CD4-positive, alpha-beta T cell treated with Interleukin-6 at 100 ng/mL for 8 hours (primary cell): ENCODE data around the gene LRRK1.
"Not testable (repeated sequence)": the region's sequence is repeated elsewhere in the genome, so short reads cannot be mapped to it uniquely, and the experiment has no call there.

Experiments
- DNase-seq: peaks from one replicate; pipeline ENCODE4 v3.0.0-alpha.2; 2020; ENCODE audit warnings: mixed read lengths, low spot score

The LRRK1 gene

DNA sequence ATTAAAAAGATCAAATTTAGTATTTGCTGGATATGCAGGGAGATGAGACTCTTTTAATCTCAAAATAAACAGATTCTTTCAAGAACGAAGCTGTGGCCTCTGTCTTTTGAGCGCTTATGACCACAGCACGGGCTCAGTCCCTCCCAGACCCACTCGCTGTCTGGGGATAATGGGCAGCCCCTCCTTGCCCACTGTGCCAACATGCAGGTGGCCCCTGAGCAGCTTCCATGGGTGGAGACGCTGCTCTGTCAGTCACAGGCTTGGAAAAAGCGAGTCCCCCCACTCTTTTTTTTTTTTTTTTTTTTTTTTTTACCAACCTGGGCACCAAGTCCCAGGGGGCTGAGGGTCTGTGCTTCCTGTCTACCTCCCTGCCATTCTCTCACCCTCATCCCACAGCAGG is 150.9 kb downstream of the LRRK1 start:
- DNase-seq = no peak

DNA sequence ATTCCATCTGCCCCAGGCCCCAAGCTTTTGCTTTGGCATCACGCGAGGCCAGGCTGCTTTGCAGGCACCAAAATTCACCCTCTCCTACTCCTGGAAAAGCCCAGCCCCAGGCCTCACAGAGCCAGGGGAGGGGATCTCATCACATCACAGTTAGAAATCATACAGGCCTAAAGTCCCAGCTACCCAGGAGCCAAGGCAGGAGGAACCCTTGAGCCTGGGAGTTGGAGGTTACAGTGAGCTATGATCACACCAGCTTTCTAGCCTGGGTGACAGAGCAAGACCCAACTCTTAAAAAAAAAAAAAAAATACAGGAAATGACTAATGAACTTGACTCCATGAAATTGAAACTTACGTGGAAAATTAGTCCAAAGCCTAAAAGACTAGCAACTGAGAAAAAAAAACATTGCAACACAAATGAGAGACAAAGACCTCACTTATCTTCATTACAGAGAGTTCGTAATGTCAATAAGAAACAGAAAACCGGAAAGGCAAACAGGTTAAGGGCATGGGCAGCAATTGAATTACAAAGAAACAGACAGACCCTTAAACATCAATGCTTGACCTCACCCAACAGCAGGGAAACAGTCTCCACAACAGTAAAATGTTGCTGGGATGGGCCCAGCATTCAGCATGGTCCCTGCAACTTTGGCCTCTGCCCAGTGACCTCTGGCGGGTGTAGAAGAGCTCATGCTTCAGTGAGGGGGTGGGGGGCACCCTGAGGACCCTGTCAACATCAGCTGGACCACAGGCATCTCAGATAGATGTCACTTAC is 151.5 kb downstream of the LRRK1 start:
- DNase-seq = no peak

DNA sequence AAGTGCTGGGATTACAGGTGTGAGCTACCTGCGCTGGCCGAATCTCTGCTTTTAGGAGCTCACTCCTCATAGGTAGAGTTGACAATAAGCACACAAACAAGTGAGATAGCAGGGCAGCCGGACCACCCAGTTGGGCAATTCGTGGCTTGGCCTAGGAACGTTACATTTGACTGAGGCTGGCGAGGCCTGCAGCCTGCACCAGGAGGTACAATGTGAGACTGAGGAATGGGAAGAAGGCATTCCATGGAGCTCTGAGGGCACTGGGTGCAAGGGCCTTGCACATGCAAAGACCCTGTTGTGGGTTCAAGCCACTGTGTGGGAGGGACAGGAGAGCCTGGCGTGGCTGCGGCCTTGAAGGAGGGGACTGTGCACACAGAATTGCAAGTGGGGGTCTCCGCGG is 152.5 kb downstream of the LRRK1 start:
- DNase-seq = no peak

DNA sequence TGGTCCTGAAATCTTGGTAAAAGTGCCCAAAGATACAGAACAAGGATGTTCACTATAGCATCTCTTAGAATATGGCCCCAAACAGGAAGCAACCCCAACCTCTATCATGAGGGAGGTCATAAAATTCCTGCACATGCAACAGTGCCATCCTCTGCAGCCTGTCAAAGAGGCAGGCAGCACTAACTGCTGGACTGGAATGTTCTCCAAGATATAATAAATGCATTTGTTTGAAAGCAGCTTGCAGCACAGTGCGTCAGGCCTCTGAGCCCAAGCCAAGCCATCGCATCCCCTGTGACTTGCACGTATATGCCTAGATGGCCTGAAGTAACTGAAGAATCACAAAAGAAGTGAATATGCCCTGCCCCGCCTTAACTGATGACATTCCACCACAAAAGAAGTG is 153.1 kb downstream of the LRRK1 start:
- not testable (repeated sequence) for DNase-seq

DNA sequence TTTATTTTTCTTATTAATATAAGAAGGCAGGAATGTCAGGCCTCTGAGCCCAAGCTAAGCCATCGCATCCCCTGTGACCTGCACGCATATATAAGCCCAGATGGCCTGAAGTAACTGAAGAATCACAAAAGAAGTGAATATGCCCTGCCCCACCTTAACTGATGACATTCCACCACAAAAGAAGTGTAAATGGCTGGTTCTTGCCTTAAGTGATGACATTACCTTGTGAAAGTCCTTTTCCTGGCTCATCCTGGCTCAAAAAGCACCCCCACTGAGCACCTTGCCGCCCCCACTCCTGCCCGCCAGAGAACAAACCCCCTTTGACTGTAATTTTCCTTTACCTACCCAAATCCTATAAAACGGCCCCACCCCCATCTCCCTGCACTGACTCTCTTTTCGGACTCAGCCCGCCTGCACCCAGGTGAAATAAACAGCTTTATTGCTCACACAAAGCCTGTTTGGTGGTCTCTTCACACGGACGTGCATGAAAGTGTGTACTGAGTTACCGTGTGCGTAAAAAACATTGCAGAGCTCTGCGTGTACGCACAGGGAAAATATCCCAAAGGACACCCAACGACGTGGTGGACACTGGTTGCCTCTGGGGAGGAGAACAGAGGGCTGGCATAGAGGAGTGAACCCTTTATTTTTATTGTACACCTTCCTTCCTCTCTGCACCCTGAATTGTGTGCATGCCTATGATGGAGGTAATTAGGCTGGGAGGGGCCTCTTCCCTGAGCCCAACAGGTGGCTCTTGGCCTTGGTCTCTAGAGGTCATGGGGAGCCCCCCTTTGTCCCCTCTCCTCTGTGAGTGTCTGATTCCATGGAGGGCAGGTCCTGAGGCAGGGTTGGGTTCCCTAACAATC is 158.9 kb downstream of the LRRK1 start:
- DNase-seq = not testable (repeated sequence)

DNA sequence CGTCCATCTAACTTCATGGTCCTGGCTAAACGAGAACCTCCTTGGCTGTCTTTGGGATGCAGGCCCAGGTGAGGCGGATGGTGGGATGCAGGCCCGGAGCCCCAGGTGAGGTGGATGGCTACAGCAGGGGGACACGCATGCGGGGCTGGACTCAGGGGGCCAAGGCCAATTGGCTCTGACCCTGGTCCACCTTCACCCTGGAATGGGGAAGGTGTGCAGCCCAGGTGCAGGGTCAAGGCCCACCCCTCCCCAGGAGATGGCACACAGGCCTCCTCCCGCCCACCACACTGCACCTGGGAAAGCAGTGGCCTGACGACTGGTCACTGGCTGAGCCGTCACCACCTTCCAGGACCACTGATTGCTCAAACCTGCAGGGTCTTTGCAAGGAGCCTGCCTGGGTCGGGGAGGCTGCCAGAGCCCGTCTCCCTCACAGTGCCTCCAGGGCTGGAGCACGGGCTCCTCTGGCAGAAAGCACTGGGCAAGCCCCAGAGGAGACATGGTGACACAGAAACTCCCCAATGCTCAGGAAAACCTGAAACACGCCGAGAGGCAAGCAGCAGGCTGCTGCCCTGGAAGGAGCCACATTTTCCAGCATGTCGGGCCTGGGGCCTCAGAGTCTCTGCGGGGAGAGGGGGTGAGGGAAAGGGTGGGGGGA is 159.6 kb downstream of the LRRK1 start:
- no peak for DNase-seq

DNA sequence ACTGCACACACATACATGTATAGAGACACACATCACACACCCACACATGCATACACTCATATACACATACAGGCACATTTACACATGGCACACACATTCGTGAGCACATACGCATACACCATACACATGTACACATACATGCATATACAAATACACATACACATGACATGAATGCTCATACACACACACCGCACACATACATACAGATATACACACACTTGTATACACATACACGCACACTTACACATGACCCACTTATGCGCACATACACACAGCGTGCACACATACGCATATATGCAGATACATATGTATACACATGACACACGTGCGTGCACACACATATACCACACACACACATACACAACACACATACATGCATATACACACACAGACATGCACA is 162.7 kb downstream of the LRRK1 start:
- DNase-seq = no peak

DNA sequence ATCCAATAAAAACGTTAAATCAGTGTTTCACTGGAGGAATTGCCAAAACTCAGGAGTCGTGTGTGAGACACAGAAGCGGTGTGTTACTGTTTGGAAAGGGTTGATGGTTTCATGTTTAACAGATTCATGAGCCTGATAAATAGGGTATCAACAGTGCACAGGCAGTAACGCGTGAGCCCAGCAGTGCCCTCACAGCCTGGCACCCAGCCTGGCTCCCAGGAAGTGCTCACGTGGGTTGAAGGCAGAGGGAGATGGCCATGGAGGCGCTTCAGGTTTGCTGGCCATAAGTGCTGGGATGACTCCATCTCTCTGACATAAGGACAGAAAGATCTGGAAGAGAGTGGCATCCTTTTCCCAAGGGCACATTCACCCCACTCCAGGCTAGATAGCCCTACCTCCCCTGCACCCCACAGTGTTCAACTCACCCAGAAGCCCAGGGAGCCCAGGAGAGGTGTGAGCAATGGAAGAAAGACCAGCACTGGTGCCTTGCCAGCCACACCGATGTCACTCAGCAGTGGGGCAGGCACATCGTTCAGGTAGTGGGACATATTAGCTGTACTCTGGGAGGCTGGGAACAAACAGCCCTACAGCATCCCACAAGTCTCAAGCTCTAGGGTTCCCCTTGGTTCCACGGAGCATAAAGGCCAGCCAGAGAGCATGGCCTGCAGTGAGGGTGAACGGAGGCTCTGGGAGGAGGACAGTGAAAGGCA is 164.3 kb downstream of the LRRK1 start:
- no peak for DNase-seq

DNA sequence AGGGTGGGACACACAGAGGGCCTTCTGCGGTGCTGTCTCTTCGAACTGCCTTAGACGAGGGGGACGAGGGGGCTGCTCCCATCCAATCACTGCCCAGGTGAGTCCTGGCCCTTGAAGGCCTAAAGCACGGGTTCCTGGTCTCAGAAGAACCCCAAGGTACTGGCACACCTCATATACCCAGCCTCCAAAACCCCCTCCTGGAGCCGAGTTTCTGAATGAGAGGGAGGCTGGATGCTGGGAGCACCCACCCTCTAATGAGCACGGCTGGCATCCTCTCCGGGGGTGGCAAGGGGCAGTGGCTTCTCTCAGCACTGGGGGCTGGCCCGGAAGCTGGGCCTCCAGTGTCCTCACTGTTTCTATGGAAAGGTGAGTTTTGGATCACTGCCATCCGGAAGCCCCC is 165.6 kb downstream of the LRRK1 start:
- DNase-seq = no peak

DNA sequence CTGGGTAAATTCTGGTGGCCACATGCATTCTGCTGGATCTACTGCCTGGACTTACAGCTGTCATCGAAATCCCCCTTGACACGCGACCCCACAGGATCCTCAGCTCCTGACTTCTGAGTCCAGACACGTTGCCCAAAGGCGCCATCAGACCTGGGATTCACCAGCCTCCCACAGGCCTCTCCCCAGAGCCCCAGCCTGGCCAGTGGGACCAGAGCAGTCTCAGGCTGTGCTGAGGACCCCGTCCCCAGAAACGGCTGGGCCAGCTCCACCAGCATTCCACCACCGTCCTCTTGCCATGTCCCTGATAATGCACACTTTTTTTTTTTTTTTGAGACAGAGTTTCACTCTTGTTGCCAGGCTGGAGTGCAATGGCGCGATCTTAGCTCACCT is 166.1 kb downstream of the LRRK1 start:
- no peak for DNase-seq

DNA sequence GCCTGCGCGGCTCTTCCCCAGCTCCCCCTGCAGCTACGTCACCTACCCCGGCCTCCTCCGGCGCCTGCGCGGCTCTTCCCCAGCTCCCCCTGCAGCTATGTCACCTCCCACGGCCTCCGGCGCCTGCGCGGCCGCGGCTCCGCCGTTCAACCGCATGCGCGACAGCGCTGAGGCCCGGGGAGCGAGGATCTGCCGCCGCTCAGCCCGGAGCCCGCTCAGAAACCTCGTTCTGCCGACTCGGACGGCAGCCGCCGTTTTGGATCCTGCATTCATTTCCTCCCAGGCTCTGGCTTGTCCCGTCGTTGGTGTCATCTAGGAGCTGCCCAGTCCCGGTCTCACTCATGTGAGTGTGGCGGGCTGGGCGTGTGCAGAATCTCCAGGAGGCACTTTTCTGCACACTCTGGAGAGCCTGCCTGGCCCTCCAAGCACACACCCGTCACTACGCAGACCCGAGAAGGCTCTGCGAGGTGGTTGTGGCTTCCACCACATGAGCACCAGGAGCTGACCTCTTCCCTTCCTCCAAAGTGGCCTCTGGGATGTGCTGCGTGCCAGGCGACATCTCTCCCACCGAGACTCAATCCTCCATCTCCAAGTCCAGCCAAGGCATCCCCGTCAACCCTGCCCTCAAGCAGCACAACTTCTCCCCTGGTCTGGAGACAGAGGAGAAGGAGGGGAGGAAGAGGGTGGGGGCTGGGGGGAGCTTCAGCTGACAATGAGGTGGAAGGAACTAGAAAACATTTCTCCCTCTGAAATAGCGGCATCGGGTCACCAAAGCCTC is 167.4 kb downstream of the LRRK1 start:
- DNase-seq = no peak

DNA sequence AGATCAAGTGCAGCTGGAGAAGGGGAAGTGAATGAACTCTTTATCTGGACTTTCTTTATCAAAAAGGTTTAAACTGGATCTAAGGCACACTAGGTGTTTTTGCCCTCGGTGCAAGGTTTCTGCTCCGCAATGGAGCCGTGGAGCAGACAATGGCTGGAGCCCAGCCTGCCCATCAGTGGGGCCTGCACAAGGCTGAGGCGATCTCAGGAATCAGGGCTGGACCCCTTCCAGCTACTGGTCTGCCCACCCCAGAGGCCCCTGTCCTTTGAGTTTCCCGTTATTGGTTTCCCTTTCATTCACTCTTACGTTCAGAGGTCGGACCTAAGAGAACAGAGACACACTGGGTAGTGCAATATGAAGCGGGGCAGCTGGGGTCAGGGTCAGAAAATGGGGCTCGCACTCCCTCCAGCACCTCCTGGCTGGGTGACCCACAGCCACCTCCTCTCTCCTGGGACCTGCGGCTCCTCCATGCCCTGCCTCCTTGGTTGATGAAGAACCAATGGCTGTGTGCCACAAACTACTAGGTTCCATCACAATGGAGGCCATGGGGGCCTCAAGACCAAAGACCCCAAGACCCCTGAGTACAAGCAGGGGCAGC is 168.1 kb downstream of the LRRK1 start:
- no peak for DNase-seq

DNA sequence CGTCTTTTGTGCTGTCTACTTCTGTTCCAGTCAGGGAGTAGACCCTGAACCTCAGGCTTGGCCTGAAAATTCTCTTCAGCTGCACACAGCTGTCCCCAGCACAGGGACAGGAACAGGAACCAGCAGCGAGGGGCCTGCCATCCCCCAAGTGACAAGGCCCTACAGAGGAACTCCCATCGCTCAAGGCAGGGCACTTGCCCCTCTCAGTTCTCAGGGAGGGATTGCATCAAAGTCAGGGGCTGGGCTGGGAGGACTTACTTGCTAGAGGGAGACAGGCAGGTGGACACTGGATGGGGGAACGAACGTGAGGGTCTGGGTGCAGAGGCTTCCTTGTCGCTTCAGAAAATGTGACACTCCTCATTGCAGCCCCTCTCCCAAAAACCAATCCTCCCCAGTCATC is 169.1 kb downstream of the LRRK1 start:
- no peak for DNase-seq

DNA sequence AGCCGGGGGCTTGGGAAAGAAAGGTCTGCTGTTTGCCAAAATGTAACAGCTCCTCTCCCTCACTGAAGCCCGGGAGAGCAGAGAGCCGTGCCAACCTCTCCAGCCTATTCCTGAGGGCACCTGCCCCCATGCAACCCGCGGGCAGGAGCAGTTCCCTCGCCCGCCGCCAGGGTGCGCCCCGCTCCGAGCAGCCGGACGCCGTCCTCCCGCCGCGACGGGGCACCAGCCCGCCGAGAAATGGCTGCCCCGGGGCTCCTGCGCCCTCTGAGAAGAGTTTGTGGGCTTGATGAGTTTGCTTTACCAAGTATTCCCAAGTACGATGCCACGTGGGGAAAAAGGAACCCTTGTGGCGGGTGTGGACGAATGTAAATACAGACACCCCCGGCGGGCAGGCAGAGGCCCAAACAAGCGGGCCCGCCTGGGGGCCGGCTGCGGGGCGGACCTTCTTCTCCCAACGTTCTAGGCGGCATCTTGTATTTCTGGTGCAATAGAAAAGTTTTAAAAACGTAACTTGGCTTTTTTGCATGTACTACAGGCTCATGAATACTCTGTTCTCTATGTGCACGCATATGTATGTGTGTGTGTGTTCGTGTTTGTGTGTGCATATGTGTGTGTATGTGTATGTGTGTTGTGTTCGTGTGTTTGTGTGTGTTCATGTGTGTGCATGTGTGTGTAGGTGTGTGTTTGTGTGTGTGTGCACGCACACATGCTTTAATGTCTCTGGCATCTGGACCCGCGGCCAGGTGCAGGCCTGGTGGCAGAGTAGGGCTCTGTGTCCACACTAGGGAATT is 169.8 kb downstream of the LRRK1 start:
- DNase-seq = peak; percentile 68

DNA sequence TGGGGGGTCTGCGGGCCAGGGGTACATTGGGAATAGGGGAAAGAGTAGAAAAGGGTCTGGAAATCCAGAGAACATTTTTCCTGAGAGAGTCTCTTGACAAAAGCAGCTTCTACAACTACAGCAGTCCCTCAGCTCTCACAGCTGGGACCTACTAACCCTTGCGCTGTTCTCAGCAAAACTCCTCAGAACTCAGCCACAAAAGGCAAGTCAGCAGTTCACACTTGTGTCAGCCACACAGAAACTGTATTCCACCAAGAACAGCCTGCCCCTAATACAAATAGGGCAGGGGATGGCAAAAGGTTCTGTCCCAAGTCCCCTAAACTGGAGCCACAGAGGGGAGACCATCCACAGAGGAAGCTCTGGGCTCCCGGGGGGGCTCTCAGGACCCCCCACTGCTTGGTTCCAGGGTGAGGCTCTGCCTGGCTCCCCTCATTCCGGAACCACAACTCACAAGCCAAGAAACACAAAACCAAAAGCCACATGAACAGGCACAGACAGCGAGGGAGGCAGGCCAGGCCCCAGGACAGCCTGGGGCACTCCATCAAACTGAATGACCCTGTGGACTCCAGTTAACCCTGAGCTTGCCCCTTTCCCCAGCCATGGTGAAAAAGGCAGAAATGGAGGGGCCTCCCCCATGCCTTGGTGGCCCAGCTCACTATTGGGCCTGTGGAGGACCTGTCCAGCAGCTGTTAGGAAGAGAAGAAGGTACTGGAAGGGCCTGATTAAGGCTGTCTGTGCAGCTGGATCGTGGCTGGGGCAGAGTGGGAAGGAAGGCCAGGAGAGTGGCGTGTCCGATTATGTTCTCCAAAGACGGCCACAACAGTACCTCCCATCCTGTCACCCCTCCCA is 170.6 kb downstream of the LRRK1 start:
- DNase-seq = no peak

DNA sequence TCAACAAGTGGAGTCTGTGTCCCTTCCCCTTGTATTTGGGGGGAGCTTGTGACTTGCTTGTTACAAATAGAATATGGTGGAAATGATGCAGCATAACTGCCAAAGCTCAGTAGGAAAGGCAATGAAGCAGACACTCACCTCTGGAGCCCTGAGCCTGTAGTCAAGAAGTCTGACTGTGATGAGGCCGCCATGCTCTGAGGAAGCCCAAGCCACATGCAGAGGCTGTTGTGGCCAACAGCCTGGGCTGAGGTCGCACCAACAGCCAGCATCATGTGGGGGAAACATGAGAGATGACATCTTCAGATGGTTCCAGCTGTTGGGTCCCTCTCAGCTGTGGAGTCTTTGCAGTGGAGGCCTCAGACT is 171.3 kb downstream of the LRRK1 start:
- no peak for DNase-seq

DNA sequence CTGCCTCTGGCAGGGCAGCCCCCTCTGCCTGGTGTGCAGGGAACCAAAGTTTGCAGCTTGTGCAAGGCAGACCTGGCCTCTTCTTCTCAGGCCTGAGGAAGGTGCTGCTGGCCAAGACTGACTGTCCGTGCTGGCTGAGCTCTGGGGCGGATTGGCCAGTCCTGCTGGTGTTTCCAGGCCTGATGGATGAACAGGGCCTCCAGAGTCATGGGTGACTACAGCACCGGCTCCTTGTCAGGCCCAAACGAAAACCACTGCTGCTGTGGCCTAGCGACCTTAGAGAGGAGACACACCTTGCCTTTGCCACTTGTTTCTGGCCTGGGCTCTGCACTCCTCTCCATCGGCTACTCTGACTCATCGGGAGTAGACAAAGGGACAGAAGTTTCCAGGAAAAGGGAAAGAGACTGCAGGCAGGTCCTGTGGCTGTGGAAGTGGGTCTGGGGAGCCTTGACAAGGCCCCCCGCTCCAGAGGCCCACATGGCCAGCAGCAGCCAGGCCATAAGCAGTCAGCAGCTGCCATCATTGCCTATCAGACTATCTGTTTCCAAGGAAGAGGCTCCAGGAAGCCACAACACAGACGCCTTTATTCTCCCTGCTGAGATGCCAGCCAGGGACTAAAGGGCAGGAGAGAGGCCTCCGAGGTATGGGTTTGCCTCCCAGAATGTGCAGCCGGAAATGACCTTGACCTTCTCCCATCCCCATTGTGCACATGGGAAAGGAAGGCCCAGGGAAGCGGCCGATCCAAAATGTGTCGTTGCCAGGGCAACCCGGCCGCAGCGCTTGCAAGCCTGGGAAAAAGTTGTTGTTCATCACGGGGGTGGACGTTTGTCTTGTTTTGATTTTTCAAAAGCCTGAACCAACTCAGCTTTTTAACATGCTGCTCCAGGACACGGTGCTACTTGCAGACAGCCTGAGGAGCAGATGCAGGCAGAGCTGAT is 172.2 kb downstream of the LRRK1 start:
- no peak for DNase-seq

DNA sequence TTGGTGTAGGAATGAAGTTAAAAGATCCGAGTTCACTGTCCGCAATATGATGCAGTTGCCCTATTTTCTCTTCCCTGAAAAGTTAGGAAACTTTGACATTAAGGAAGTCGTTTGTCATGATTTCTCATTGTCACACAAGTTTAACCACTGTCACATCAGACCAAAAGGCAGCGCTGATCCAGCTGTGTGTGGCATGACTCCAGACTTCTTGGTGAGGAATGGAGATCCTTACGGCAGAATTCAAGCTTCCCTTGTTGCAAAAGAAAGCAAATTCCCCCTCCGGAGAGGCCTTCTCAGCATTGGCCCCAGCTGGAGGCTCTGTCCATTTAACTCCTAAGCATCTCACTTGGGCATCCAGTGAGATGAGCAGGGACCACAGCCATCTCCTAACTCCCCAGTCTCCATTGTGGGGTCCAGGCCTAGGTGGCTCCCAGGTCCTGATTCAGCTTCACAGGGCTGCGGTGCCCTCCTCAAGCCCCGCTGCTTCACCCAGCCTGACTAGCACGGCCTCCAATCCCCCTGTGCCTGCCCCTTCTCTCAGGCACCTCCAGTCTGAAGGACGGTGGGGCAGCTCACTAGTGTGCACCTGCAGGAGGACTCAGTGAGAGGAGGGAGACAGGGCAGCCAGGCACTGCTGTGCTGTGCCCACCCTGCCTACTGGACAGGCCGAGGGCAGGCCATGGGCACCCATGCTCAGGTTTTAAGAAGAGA is 173.2 kb downstream of the LRRK1 start:
- DNase-seq = no peak
